BJ (cell line): ENCODE results near the gene RELB. TPM values are rescaled to one million over a fixed set of nuclear protein-coding genes. Genes with fewer than 3 reads are reported as not detected.

ENCODE experiments used
- CTCF ChIA-PET: fragments of 350-600 bp; formaldehyde crosslinking; extraction: SDS; loops from one replicate; lab custom pipeline; 2021; ENCODE audit warnings: antibody characterized with exemption, inconsistent platforms; lab: Yijun Ruan, JAX
- POLR2A ChIA-PET: fragments of 300-600 bp; sonication (Branson Sonifier 250); formaldehyde crosslinking; extraction: SDS; loops from one replicate; lab custom pipeline; 2021; ENCODE audit warnings: antibody characterized with exemption; lab: Charles Lee
- DNase-seq: peaks from one replicate; pipeline ENCODE4 v3.0.0-alpha.2; 2011; ENCODE audit warnings: low read depth
- H3K27me3 ChIP-seq: 2 replicates; pipeline ENCODE4 v1.6.0; 2011; ENCODE audit warnings: low read length; ENCODE audit not compliant: control insufficient read depth, insufficient read depth
- H3K36me3 ChIP-seq: 2 replicates; pipeline ENCODE4 v1.5.1; 2011; ENCODE audit warnings: low read length; ENCODE audit not compliant: control insufficient read depth, insufficient read depth
- H3K4me3 ChIP-seq: 2 replicates; pipeline ENCODE4 v1.5.1; 2011; ENCODE audit warnings: low read depth, mild to moderate bottlenecking, control low read depth, low read length
- CTCF ChIP-seq: IDR thresholded peaks from 2 replicates; pipeline ENCODE4 v1.5.1; 2011; ENCODE audit warnings: low read depth, mild to moderate bottlenecking, control low read depth, inconsistent platforms, low read length, moderate library complexity; ENCODE audit not compliant: insufficient read depth
- polyA plus RNA-seq: library from polyadenylated mRNA; depleted of rRNA; stranded (reverse); fragments of >200 nt; gene quantifications from 2 replicates; pipeline ENCODE4 v1.2.3, GENCODE V29; 2011

Gene RELB
- polyA plus RNA-seq, 1 experiment: 11.6 TPM

- ChIA-PET POLR2A (no interaction called here), CTCF (interaction anchor here (0.7 to 12.3 kb wide), 4 partner anchors 31 to 53 kb away, joined by 3 to 151 read pairs (median 3); partner anchors contain the start of gene APOE)
- H3K27me3 ChIP-seq: no peaks in the 10 kb centered on the region
- H3K36me3 ChIP-seq: peaks cover 10% of the 10 kb centered on the region
- no peak overlapping the region for H3K4me3 ChIP-seq
- TF ChIP-seq CTCF: no peak
- DNase-seq: no peak
These were observed 43.7 kb upstream of the RELB start for GRCh38 chr19:44957526-44957925.

- Histone ChIP-seq H3K4me3 (no peak overlapping the region), H3K36me3 (peaks cover 10% of the 10 kb centered on the region), H3K27me3 (no peaks in the 10 kb centered on the region)
- POLR2A ChIA-PET: no interaction called here
- DNase-seq: no peak
- CTCF ChIA-PET: interaction anchor here (12.3 kb wide), 1 partner anchor 53 kb away, joined by 151 read pairs; the partner anchor contains the start of gene APOE
- TF ChIP-seq CTCF: no peak
These were observed 43.2 kb upstream of the RELB start for GRCh38 chr19:44958090-44958489.

GRCh38 chr19:44959691-44960090, 41.6 kb upstream of the RELB start:
- TF ChIP-seq CTCF: no peak

GRCh38 chr19:44960906-44961728, 40.1 kb upstream of the RELB start:
- Histone ChIP-seq H3K4me3 (no peak overlapping the region), H3K36me3 (peaks cover 12% of the 10 kb centered on the region), H3K27me3 (no peaks in the 10 kb centered on the region)
- no peak for DNase-seq
- CTCF ChIA-PET: interaction anchor here (1.2 kb wide), 1 partner anchor 57 kb away, joined by 4 read pairs; no protein-coding TSS in a partner anchor
- POLR2A ChIA-PET: no interaction called here
- TF ChIP-seq CTCF: no peak

More at GRCh38 chr19:44959691-44960090, 41.6 kb upstream of the RELB start:
- CTCF ChIA-PET: interaction anchor here (1.1 kb wide), 1 partner anchor 8 kb away, joined by 3 read pairs; no protein-coding TSS in a partner anchor
- POLR2A ChIA-PET: no interaction called here
- Histone ChIP-seq H3K4me3 (no peak overlapping the region), H3K36me3 (peaks cover 12% of the 10 kb centered on the region), H3K27me3 (no peaks in the 10 kb centered on the region)
- DNase-seq: no peak

- ChIA-PET CTCF (no interaction called here), POLR2A (no interaction called here)
- Histone ChIP-seq H3K27me3 (no peaks in the 10 kb centered on the region), H3K36me3 (peaks cover 14% of the 10 kb centered on the region), H3K4me3 (no peak overlapping the region)
- no peak for DNase-seq
- no peak for TF ChIP-seq CTCF
These were observed 39.4 kb upstream of the RELB start for GRCh38 chr19:44961821-44962220.
